SK-N-SH treated with all-trans-retinoic acid at 6 μM for 48 hours (cell line): Measurements from ENCODE around the gene LRRC2.
A peak's percentile ranks its signal among the peaks of the same experiment; 100 is the strongest.

Experiments
- ATAC-seq: fragments of 200-7000 bp; cut with Tn5 transposase; 3 replicates; pipeline ENCODE4 v1.9.1; 2020; ENCODE audit warnings: mild to moderate bottlenecking, moderate library complexity
- ARNTL ChIP-seq: fragments of 450-650 bp; formaldehyde crosslinking; IDR thresholded peaks from 2 replicates; pipeline ENCODE4 v1.5.0; 2020; ENCODE audit warnings: low read depth, mild to moderate bottlenecking, moderate library complexity, borderline replicate concordance
- BACH2 ChIP-seq: fragments of 250-450 bp; sonication (Bioruptor Pico); IDR thresholded peaks from 2 replicates; pipeline ENCODE4 v1.9.0; 2021; ENCODE audit warnings: mild to moderate bottlenecking, borderline replicate concordance
- CSDC2 ChIP-seq: fragments of 250-450 bp; sonication (Bioruptor Pico); IDR thresholded peaks from 2 replicates; pipeline ENCODE4 v1.5.0; 2020; ENCODE audit warnings: mild to moderate bottlenecking, moderate library complexity
- CSRNP3 ChIP-seq: fragments of 250-450 bp; sonication (Bioruptor Pico); IDR thresholded peaks from 2 replicates; pipeline ENCODE4 v1.5.1; 2021; ENCODE audit warnings: mild to moderate bottlenecking, moderate library complexity
- ESRRG ChIP-seq: fragments of 250-450 bp; sonication (Bioruptor Pico); IDR thresholded peaks from 2 replicates; pipeline ENCODE4 v1.6.1; 2021; ENCODE audit warnings: mild to moderate bottlenecking
- GLIS3 ChIP-seq: fragments of 250-450 bp; sonication (Bioruptor Pico); IDR thresholded peaks from 2 replicates; pipeline ENCODE4 v1.5.0; 2020; ENCODE audit warnings: mild to moderate bottlenecking, moderate library complexity
- ISL1 ChIP-seq: fragments of 250-450 bp; sonication (Bioruptor Pico); IDR thresholded peaks from 2 replicates; pipeline ENCODE4 v2.1.2; 2022; ENCODE audit warnings: mild to moderate bottlenecking, moderate library complexity
- OSR1 ChIP-seq: fragments of 250-450 bp; sonication (Bioruptor Pico); IDR thresholded peaks from 2 replicates; pipeline ENCODE4 v1.8.0; 2022; ENCODE audit warnings: moderate library complexity, mild to moderate bottlenecking, inconsistent platforms
- POU6F1 ChIP-seq: fragments of 250-450 bp; sonication (Bioruptor Pico); IDR thresholded peaks from 2 replicates; pipeline ENCODE4 v1.8.0; 2021; ENCODE audit warnings: low read depth, mild to moderate bottlenecking, moderate library complexity, borderline replicate concordance
- PPARA ChIP-seq: fragments of 250-450 bp; sonication (Bioruptor Pico); IDR thresholded peaks from 2 replicates; pipeline ENCODE4 v1.5.0; 2020; ENCODE audit warnings: mild to moderate bottlenecking, borderline replicate concordance
- RARB ChIP-seq: fragments of 250-450 bp; sonication (Bioruptor Pico); IDR thresholded peaks from 2 replicates; pipeline ENCODE4 v1.8.0; 2021; ENCODE audit warnings: mild to moderate bottlenecking, moderate library complexity
- SNAI2 ChIP-seq: fragments of 250-450 bp; sonication (Bioruptor Pico); IDR thresholded peaks from 2 replicates; pipeline ENCODE4 v1.5.0; 2020; ENCODE audit warnings: mild to moderate bottlenecking, moderate library complexity
- TCF4 ChIP-seq: fragments of 250-450 bp; sonication (Bioruptor Pico); IDR thresholded peaks from 2 replicates; pipeline ENCODE4 v1.8.0; 2021; ENCODE audit warnings: mild to moderate bottlenecking, moderate library complexity, borderline replicate concordance
- TOX ChIP-seq: fragments of 250-450 bp; sonication (Bioruptor Pico); IDR thresholded peaks from 2 replicates; pipeline ENCODE4 v1.8.0; 2021; ENCODE audit warnings: mild to moderate bottlenecking, moderate library complexity, borderline replicate concordance
- TSHZ2 ChIP-seq: fragments of 250-450 bp; sonication (Bioruptor Pico); IDR thresholded peaks from 2 replicates; pipeline ENCODE4 v1.5.0; 2020; ENCODE audit warnings: mild to moderate bottlenecking, moderate library complexity
- ZC3H10 ChIP-seq: fragments of 250-450 bp; sonication (Bioruptor Pico); IDR thresholded peaks from 2 replicates; pipeline ENCODE4 v1.5.1; 2021; ENCODE audit warnings: mild to moderate bottlenecking, moderate library complexity
- ZFP3 ChIP-seq: fragments of 250-450 bp; sonication (Bioruptor Pico); IDR thresholded peaks from 2 replicates; pipeline ENCODE4 v1.5.0; 2020; ENCODE audit warnings: mild to moderate bottlenecking, moderate library complexity
- ZFP30 ChIP-seq: fragments of 450-650 bp; formaldehyde crosslinking; IDR thresholded peaks from 2 replicates; pipeline ENCODE4 v1.5.0; 2022; ENCODE audit warnings: mild to moderate bottlenecking, moderate library complexity
- ZNF565 ChIP-seq: fragments of 450-650 bp; formaldehyde crosslinking; conservative IDR thresholded peaks from 2 replicates; pipeline ENCODE4 v1.5.0; 2020; ENCODE audit warnings: low read depth, mild to moderate bottlenecking, moderate library complexity
- ZNF70 ChIP-seq: fragments of 450-650 bp; formaldehyde crosslinking; IDR thresholded peaks from 2 replicates; pipeline ENCODE4 v1.5.0; 2020; ENCODE audit warnings: mild to moderate bottlenecking, moderate library complexity
- ZNF8 ChIP-seq: fragments of 450-650 bp; formaldehyde crosslinking; IDR thresholded peaks from 2 replicates; pipeline ENCODE4 v1.5.0; 2020; ENCODE audit warnings: mild to moderate bottlenecking, moderate library complexity

LRRC2 gene

GRCh38 chr3:46517016-46517783 lies 48.9 kb downstream of the LRRC2 start:
- TF ChIP-seq ISL1 (CRISPR knock-in tag) (no peak), CSRNP3 (CRISPR knock-in tag) (no peak), ZNF565 (CRISPR knock-in tag) (no peak), PPARA (CRISPR knock-in tag) (no peak), TCF4 (CRISPR knock-in tag) (no peak), CSDC2 (CRISPR knock-in tag) (no peak), SNAI2 (CRISPR knock-in tag) (no peak), POU6F1 (no peak), OSR1 (CRISPR knock-in tag) (no peak), ESRRG (CRISPR knock-in tag) (no peak), ZFP3 (CRISPR knock-in tag) (no peak), ZC3H10 (no peak), RARB (CRISPR knock-in tag) (no peak), BACH2 (CRISPR knock-in tag) (no peak), TOX (no peak; the same call in 1 of the 2 replicates), ARNTL (CRISPR knock-in tag) (no peak)
- ATAC-seq: peak; percentile 53; the same call in 2 of the 3 replicates

- no peak for TF ChIP-seq ESRRG (CRISPR knock-in tag)
- TF ChIP-seq ZNF70 (CRISPR knock-in tag): no peak
- no peak for TF ChIP-seq CSRNP3 (CRISPR knock-in tag)
- no peak for TF ChIP-seq ISL1 (CRISPR knock-in tag)
- no peak for TF ChIP-seq RARB (CRISPR knock-in tag)
- no peak for TF ChIP-seq SNAI2 (CRISPR knock-in tag)
- TF ChIP-seq PPARA (CRISPR knock-in tag): no peak
- TF ChIP-seq CSDC2 (CRISPR knock-in tag): no peak
- TF ChIP-seq TSHZ2 (CRISPR knock-in tag): no peak
- TF ChIP-seq ZFP30: no peak
- no peak for TF ChIP-seq BACH2 (CRISPR knock-in tag)
- no peak for TF ChIP-seq ZNF565 (CRISPR knock-in tag)
- TF ChIP-seq OSR1 (CRISPR knock-in tag): no peak
- TF ChIP-seq ZNF8 (CRISPR knock-in tag): no peak
- no peak for TF ChIP-seq ARNTL (CRISPR knock-in tag)
- no peak for TF ChIP-seq TCF4 (CRISPR knock-in tag)
- TF ChIP-seq GLIS3: no peak
- ATAC-seq: no peak
These were observed 49.6 kb downstream of the LRRC2 start for GRCh38 chr3:46516521-46516920.

GRCh38 chr3:46512191-46512749 lies 53.8 kb downstream of the LRRC2 start:
- TF ChIP-seq POU6F1: no peak
- TF ChIP-seq OSR1 (CRISPR knock-in tag): no peak
- no peak for TF ChIP-seq TCF4 (CRISPR knock-in tag)
- TF ChIP-seq SNAI2 (CRISPR knock-in tag): no peak
- TF ChIP-seq ZNF8 (CRISPR knock-in tag): no peak
- TF ChIP-seq CSRNP3 (CRISPR knock-in tag): no peak
- TF ChIP-seq, all 23 proteins: peak for 0
- ATAC-seq: no peak
